Mucosa of gallbladder (tissue), 1 donor: ENCODE data around the gene ABCG2. TPM values are rescaled to one million over a fixed set of nuclear protein-coding genes. Genes with fewer than 3 reads are reported as not detected.
"Not testable (repeated sequence)": the region's sequence is repeated elsewhere in the genome, so short reads cannot be mapped to it uniquely, and the experiment has no call there.

Experiments
- DNase-seq: peaks from one replicate; pipeline ENCODE4 v3.0.0-alpha.2; 2020; ENCODE audit warnings: low spot score
- total RNA-seq: library from RNA; stranded (reverse); gene quantifications from one replicate; pipeline ENCODE4 v1.2.1, GENCODE V29; 2021
- donor health status: DM: no; HTN: no; CAD: no.

ABCG2 gene
- total RNA-seq, 1 donor from 2014 or later, result 3.5 TPM

DNA sequence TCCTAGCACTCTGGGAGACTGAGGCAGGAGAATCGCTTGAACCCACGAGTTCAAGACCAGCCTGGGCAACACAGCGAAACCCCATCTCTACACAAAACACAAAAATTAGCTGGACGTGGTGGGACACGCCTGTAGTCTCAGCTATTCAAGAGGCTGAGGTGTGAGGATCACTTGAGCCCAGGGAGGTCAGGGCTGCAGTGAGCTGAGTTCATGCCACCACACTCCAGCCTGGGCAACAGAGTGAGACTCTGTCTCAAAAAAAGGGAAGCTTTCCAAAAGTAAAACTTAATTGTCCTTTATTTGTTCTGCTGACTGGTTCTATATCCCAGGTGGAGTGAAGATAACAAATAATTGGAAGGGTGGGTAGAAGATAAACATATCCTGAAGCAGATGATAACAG is 45.6 kb downstream of the ABCG2 start:
- no peak for DNase-seq

DNA sequence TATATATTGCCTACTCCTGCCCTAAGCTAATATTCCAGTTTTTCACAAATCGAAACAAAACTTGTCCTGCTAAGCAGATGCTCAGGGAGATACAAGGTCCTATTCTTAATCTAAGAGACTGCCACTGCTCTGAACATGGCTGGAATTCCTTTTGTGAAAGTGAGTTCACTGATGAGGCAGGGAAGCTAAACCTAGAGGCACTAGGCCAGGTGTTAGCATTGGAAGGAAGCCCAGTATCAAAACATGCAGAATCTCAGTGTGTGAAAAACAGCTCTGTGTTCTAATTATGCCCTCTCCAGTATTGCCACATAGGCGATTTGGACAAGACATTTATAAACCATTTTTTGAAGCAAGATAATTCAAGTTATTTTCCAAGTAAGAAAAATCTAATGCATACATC is 47.6 kb downstream of the ABCG2 start:
- DNase-seq, result peak; percentile 29

DNA sequence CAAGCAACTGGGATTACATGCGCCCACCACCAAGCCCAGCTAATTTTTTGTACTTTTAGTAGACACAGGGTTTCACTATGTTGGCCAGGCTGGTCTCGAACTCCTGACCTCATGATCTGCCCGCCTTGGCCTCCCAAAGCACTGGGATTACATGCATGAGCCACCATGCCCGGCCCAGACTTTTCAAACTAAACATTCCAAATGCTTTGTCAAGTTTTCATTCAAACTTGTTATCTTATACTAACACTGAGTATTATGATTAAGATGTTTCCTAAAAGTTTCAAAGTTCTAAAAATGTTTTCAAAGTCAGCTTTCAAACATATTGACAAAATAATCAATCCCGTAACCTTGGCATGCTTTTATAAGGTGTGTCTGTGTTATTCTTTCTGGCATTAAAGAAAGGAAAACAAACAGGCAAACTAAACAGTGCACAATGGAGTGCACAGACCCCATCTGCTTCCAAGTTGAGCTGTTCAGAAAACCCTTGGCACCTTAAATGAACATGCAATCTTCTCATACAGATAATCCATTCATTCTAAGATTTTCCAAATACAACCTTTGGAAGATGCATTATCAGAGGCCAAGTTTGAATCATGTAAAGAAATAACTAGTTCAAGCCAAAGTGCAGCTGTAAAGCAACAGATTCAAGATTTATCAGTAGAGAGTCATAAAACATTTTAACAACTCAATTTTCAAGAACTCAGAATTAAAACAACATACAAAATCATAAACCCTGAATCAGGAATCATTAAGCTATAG is 49.1 kb downstream of the ABCG2 start:
- DNase-seq, result peak; percentile 35

DNA sequence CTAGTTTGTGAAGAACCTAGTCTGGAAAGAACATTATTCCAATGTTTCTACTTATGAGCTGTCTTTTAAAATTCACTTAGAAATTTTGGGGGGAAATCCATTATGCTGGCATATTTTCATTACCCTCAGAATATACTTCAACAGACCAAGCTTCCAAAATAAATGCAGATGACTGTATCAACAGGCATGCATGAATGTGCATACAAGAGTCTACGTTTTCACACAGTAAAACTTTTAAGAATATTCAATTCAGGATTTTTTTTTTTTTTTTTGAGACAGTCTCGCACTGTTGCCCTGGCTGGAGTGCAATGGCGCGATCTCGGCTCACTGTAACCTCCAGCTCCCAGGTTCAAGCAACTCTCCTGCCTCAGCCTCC is 49.7 kb downstream of the ABCG2 start:
- DNase-seq, result no peak

DNA sequence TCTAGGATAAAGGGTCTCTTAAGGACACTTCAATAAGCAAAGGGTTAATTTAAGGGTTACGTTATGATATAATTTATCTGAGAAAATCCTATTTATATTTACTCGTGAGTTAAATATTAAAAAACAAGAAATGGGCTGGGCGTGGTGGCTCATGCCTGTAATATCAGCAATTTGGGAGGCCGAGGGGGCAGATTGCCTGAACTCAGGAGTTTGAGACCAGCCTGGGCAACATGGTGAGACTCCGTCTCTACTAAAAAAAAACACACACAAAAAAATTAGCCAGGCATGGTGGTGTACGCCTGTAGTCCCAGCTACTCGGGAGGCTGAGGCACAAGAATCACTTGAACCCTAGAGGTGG is 50.4 kb downstream of the ABCG2 start:
- DNase-seq, result not testable (repeated sequence)

- peak; percentile 69 for DNase-seq
Observed at GRCh38 chr4:88107406-88108107, 50.9 kb downstream of the ABCG2 start.

DNA sequence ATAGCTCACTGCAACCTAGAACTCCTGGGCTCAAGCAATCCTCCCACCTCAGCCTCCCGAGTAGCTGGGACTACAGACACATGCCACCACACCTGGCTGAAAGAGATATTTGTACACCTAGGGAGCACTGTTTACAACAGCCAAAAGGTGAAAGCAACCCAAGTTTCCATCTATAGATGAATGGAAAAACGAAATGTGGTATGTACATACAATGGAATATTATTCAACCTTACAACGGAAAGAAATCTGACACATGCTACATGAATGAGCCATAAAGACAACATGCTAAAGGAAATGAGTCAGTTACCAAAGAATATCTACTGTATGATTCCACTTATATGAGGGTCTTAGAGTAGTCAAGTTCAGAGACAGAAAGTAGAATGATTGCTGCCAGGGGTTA is 52.2 kb downstream of the ABCG2 start:
- DNase-seq, result no peak

DNA sequence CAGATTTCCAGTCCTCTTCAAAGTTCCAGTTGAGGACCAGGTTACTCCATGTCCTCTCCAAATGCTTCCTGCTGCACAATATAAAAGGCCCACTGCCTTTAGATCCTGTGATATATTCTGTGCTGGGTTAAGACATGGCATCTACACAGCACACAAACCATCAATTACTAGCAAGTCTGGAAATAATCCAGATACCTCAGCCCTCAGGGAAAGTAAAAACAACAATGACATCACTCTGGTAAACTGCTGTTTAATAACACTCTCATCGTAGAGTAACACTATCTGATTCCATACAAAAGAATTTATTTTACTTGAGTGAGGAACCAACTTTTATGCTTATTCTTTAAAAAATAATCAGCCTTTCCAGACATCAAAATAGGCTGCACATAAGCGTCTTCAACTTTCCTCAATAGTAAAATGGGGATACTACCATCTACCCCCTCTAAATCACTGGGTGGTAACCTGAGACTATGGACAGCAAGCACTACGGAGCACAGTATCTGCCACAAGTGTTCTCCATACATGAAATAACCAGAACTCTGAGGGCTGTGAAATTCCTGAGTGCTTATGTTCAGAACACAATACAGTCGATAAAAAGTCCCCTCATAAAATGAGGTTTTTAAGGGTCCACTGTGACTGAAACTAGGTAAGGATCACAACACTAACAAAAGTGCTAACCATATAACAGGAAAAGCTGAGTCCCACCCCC is 53.4 kb downstream of the ABCG2 start:
- DNase-seq, result no peak

DNA sequence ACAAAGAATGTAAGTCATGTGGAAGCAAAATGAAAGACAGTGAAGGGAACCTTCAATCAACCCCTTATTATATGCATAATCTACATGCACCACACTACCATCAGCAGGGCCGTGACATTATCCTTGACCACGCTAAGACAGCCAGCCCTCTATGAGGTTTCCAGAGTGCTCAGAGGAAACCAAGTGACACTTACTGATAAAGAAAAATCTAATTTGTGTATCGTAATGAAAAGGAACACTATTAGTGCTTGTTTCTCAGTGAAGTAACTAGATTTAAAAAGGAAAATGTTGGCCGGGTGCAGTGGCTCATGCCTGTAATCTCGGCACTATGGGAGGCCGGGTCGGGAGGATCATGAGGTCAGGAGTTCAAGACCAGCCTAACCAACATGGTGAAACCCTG is 56.4 kb downstream of the ABCG2 start:
- DNase-seq, result no peak

- no peak for DNase-seq
Observed at GRCh38 chr4:88101165-88101564, 57.3 kb downstream of the ABCG2 start.

DNA sequence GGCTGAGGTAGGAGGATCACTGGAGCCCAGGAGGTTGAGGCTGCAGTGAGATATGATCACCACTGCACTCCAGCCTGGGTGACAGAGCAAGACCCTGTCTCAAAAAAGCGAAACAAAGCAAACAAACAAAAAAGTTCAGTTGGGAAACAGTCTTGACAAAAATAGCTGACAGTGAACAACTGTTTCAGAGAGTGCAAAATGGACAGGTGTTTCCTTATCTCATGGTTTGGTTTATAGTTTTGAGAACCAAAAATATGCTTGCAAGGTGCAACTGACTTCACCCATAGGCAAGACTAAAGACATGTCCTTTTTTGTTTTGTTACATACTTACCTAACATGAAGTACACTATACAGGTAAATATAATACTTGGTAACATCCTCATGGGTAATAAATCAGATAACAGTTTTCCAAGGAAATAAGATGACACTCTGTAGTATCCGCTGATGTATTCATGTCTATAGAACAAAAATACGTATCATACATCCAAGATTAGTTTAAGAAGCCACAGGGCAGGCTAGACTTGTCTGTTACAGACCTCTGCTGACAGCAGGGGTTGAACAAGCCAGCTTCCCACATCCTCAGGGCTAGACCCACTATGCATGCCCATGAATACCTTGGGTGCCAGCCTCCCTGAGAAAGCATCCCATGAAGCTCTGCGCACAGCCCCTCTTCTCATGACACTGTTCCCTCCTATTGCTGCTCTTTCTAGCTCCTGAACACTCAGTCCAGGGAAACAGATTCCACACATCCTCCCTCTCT is 59.3 kb downstream of the ABCG2 start:
- DNase-seq, result no peak

GRCh38 chr4:88097781-88098180 is 60.7 kb downstream of the ABCG2 start:
- DNase-seq, result no peak

- DNase-seq, result no peak
Observed at GRCh38 chr4:88097301-88097700, 61.1 kb downstream of the ABCG2 start.

DNA sequence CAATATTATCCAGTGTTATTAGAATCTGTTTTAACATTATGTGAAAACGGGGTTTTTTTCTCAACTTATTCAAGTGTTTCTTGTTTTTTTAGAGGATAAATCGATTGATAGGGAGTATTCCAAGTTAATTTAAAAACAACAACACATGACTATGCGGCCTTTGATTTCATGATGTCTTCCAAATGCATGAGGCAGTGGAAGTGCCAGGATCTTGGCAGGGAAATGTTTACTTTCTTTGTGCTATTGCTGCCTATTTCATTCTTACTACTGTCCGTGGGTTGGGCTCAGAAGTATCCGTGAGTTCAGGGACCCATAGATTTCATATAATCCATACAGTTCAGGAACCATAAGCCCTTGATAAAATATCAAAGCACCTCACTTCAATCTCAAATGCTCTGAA is 64.6 kb downstream of the ABCG2 start:
- DNase-seq, result no peak

DNA sequence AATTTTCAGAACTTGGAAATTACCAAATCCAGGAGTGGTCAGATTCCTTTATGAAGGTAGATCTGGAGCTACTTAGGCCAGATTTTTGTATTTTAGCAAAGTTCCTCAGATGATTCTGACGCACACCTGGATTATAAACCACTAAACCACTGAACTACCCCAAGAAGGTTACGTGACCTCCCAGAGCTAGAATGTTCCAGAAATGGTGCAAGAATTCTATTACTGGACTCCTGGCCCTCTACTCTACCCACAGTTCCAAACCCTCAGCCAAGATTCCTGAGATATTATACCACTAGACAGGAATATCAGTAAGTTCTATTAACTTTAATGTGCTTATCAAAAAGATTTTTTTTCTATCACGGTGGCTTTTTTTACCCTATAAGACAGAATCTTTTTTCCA is 67.1 kb downstream of the ABCG2 start:
- no peak for DNase-seq

- no peak for DNase-seq
Observed at GRCh38 chr4:88090898-88091297, 67.5 kb downstream of the ABCG2 start.

GRCh38 chr4:88087004-88087403 is 71.4 kb downstream of the ABCG2 start:
- DNase-seq, result no peak

GRCh38 chr4:88080626-88081025 is 77.8 kb downstream of the ABCG2 start:
- DNase-seq, result no peak

DNA sequence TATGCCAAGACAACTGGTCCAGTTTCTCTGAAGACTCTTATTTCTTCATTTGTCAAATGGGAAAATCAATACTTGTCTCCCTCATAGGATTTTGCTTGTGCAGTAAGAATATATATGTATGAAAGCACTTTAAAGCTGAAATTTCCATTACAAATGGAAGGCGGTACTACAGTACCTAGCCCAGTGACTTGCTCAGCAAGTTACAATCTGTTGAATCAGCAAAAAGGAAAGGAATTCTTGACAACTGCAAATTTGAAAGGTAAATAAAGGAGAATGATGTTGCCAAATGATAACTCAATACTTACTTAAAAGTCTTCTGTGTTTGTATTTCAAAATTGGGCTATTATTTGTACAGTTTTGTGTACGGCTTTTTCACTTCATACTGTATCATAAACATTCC is 79.9 kb downstream of the ABCG2 start:
- no peak for DNase-seq

DNA sequence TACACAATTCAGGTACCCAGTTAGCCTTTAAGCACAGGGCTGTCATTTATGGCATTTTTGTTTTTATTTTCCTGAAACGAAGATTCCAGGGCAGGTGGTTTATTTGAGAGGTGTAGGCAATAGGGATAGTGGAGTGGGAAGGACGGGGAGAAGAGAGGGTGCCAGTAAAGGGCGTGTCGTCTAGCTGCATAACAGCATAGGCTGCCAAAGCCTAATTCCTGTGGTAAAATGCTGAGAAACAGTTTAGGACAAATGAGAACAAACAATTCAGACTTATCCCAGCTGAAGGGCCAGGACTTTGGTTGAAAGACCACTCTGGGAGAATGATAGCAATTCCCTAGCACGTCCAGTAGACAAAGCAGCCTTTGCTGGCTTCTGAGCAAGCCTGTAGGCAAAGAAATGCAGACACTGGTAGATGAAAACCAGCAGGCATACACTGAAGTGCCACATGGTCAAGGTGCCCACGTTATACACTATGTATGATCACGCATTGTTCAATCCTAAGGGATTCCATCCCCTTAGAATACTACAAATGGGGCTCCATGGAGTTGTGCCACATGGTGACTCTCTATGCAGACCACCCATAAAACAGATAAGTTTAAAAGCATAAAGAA is 80.4 kb downstream of the ABCG2 start:
- no peak for DNase-seq

DNA sequence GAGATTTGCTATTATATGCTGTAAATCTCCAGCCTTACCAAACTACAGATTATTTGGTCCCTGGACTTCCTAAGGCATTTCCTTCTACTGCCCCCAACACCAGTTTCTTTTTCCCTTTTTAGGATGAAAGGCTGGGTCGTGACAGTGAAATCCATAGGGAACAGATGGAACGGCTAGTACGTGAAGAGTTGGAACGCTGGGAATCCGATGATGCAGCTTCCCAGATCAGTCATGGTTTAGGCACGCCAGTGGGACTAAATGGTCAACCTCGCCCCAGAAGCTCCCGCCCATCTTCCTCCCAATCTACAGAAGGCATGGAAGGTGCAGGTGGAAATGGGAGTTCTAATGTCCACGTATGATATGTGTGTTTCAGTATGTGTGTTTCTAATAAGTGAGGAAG is 83.1 kb downstream of the ABCG2 start:
- no peak for DNase-seq

GRCh38 chr4:88070031-88070430 is 88.4 kb downstream of the ABCG2 start:
- DNase-seq, result no peak
